ENCODE results near the gene PA2G4. TPM values are rescaled to one million over a fixed set of nuclear protein-coding genes. Genes with fewer than 3 reads are reported as not detected.
A peak's percentile ranks its signal among the peaks of the same experiment; 100 is the strongest.

The PA2G4 gene
- polyA plus RNA-seq, 4 donors: 63.7 to 156 (median 93.2) TPM

DNA sequence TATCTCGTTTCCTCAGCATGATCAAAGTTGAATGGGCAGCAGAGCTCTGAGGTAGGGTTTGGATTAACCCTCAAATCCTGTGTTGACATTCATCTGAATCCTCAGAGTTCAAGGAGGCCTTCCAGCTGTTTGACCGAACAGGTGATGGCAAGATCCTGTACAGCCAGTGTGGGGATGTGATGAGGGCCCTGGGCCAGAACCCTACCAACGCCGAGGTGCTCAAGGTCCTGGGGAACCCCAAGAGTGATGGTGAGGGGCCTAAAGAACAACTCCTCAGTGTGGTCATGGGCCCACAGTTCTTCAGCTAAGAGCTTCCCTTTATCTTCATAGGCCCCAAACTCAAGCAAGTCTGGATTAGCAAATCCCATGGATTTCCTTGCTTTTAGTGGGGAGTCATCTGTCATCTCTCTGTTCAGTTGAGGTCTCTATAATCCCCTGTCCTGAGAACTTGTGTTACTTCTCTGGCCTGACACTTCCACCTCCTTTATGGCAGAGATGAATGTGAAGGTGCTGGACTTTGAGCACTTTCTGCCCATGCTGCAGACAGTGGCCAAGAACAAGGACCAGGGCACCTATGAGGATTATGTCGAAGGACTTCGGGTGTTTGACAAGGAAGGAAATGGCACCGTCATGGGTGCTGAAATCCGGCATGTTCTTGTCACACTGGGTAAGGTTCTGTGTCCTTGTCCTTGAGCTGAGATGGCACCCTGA lies 55.3 kb downstream of the PA2G4 start:
- Histone ChIP-seq H3K27me3 (ENCODE audit: control insufficient read depth in 3 of 3, insufficient read depth in 3 of 3, low read length in 3 of 3) (no peaks in the 10 kb centered on the region), H3K27ac (ENCODE audit: low read depth in 1 of 3, low read length in 2 of 3) (peak overlapping the region; percentile 92 to 100 (median 99)), H3K4me1 (ENCODE audit: control insufficient read depth in 3 of 3, insufficient read depth in 2 of 3, low read depth in 1 of 3, low read length in 2 of 3) (peaks cover 4 to 41% (median 7%) of the 10 kb centered on the region in 3 donors), H3K4me3 (ENCODE audit: low read depth in 1 of 3, low read length in 3 of 3) (peak overlapping the region; percentile 64 to 97 (median 81)), H3K36me3 (ENCODE audit: control insufficient read depth in 3 of 3, insufficient read depth in 2 of 3, low read depth in 1 of 3, low read length in 3 of 3) (peaks cover 24 to 65% (median 26%) of the 10 kb centered on the region in 3 donors), H3K9me3 (ENCODE audit: control insufficient read depth in 2 of 2, insufficient read depth in 1 of 2, low read depth in 1 of 2, low read length in 1 of 2) (no peaks in the 10 kb centered on the region)
- DNase-seq (peak; percentile 38 to 49), FAIRE-seq (no peak)
- WGBS, 3 donors: 6 to 14% (median 6%) methylated on average over 8 of the region's 8 CpGs

- no peak for FAIRE-seq
- WGBS, 3 donors: 12 to 18% (median 17%) methylated on average over 7 of the region's 7 CpGs
- Histone ChIP-seq H3K9me3 (ENCODE audit: control insufficient read depth in 2 of 2, insufficient read depth in 1 of 2, low read depth in 1 of 2, low read length in 1 of 2) (no peaks in the 10 kb centered on the region), H3K27me3 (ENCODE audit: control insufficient read depth in 3 of 3, insufficient read depth in 3 of 3, low read length in 3 of 3) (no peaks in the 10 kb centered on the region), H3K4me3 (ENCODE audit: low read depth in 1 of 3, low read length in 3 of 3) (peak overlapping the region; percentile 3 to 97 (median 64)), H3K27ac (ENCODE audit: low read depth in 1 of 3, low read length in 2 of 3) (peak overlapping the region; percentile 92 to 100 (median 99)), H3K36me3 (ENCODE audit: control insufficient read depth in 3 of 3, insufficient read depth in 2 of 3, low read depth in 1 of 3, low read length in 3 of 3) (peaks cover 26 to 67% (median 29%) of the 10 kb centered on the region in 3 donors), H3K4me1 (ENCODE audit: control insufficient read depth in 3 of 3, insufficient read depth in 2 of 3, low read depth in 1 of 3, low read length in 2 of 3) (peaks cover 4 to 34% (median 6%) of the 10 kb centered on the region in 3 donors)
- peak; percentile 35 to 61 for DNase-seq
These were observed 55.9 kb downstream of the PA2G4 start for GRCh38 chr12:56160193-56160763.

DNA sequence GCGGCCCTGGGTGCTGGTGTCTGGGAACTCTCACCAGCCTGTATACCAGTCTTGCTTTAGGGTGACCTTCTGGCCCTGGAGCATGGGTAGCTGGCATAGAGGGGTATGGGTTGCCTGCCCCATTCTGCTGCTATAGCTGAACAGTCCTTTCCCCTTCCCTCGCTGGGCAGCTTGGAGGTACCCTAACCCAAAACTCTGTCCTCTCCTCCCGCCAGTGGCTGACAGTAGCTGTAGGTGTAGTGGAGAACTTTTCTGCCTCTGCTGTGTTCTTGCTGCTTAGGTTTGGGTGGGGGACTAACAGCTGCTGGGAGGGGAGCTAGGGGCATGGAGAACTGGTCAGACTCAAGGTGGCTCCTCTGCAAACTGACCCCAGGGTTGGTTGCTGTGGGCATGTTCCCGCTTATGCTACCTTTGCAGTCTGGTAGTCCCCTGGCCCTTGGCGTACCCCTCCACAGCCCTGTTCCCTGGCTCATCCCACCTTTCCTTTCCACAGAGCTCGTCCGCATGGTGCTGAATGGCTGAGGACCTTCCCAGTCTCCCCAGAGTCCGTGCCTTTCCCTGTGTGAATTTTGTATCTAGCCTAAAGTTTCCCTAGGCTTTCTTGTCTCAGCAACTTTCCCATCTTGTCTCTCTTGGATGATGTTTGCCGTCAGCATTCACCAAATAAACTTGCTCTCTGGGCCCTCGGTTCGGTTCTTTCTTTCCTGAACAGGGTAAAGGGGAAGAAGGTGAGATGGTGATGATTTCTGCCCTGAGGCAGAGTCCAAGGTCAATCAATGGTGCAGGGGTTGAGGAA lies 56.7 kb downstream of the PA2G4 start:
- no peak for DNase-seq
- H3K4me1 ChIP-seq (ENCODE audit: control insufficient read depth in 3 of 3, insufficient read depth in 2 of 3, low read depth in 1 of 3, low read length in 2 of 3): peaks cover 0 to 30% (median 4%) of the 10 kb centered on the region in 3 donors

GRCh38 chr12:56161690-56162351 lies 57.5 kb downstream of the PA2G4 start:
- H3K36me3 ChIP-seq (ENCODE audit: control insufficient read depth in 3 of 3, insufficient read depth in 2 of 3, low read depth in 1 of 3, low read length in 3 of 3): peaks cover 27 to 74% (median 31%) of the 10 kb centered on the region in 3 donors
- H3K27me3 ChIP-seq (ENCODE audit: control insufficient read depth in 3 of 3, insufficient read depth in 3 of 3, low read length in 3 of 3): no peaks in the 10 kb centered on the region
- DNase-seq: peak in 1 of 2 donors; percentile 9
- H3K27ac ChIP-seq (ENCODE audit: low read depth in 1 of 3, low read length in 2 of 3): peak overlapping the region in 1 of 3 donors; percentile 100
- 72 to 82% (median 80%) methylated on average over 10 of the region's 10 CpGs for WGBS, 3 donors
- FAIRE-seq: no peak
- H3K4me1 ChIP-seq (ENCODE audit: control insufficient read depth in 3 of 3, insufficient read depth in 2 of 3, low read depth in 1 of 3, low read length in 2 of 3): peaks cover 0 to 30% (median 4%) of the 10 kb centered on the region in 3 donors
- no peak overlapping the region for H3K4me3 ChIP-seq (ENCODE audit: low read depth in 1 of 3, low read length in 3 of 3)
- no peaks in the 10 kb centered on the region for H3K9me3 ChIP-seq (ENCODE audit: control insufficient read depth in 2 of 2, insufficient read depth in 1 of 2, low read depth in 1 of 2, low read length in 1 of 2)

More for the DNA sequence above, 56.7 kb downstream of the PA2G4 start:
- Histone ChIP-seq H3K4me3 (ENCODE audit: low read depth in 1 of 3, low read length in 3 of 3) (peak overlapping the region in 2 of 3 donors; percentile 64 to 97), H3K36me3 (ENCODE audit: control insufficient read depth in 3 of 3, insufficient read depth in 2 of 3, low read depth in 1 of 3, low read length in 3 of 3) (peaks cover 27 to 67% (median 31%) of the 10 kb centered on the region in 3 donors), H3K9me3 (ENCODE audit: control insufficient read depth in 2 of 2, insufficient read depth in 1 of 2, low read depth in 1 of 2, low read length in 1 of 2) (no peaks in the 10 kb centered on the region), H3K27ac (ENCODE audit: low read depth in 1 of 3, low read length in 2 of 3) (peak overlapping the region; percentile 92 to 100 (median 99)), H3K27me3 (ENCODE audit: control insufficient read depth in 3 of 3, insufficient read depth in 3 of 3, low read length in 3 of 3) (no peaks in the 10 kb centered on the region)
- FAIRE-seq: no peak
- 64 to 71% (median 70%) methylated on average over 10 to 11 of the region's 11 CpGs for WGBS, 3 donors

DNA sequence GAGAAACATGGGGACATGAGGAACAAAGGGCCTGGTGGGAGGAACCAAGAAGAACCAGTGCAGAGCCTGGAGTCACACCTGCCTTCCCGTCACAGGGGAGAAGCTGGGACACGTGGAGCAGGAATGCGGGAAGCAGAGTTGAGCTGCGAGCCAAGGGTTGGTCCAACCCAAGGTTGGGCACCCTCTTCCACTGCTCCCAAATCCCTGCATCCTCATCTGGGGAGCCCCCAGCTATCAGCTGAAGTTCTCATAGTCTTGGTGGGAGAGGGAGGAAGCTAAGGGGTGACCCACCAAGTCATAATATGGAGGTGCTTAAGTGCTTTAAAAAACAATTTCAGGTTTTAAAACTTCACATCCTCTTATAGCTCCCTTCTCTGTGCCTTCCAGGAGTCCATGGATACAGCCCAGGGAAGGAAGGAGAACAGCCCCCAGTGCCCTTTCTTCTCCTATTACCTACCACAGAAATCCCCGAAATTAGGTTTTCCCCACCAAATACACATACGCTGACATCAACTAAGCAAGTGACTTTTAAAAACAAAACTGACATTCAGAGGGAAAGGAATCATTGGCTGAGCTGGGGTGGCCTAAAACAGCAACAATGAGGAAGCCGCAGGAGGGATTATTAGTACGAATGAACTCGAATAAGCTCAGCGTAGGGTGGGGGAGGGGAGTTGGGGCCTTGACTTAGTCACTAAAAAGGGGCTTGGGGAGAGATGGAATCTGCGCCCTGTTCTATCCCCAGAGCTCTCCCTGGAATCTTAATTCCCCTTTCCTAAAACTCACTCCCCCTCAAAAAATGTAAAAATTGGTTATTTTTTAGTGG lies 58.3 kb downstream of the PA2G4 start:
- DNase-seq (peak; percentile 19 to 39), FAIRE-seq (no peak)
- H3K4me1 ChIP-seq (ENCODE audit: control insufficient read depth in 3 of 3, insufficient read depth in 2 of 3, low read depth in 1 of 3, low read length in 2 of 3): peaks cover 0 to 22% (median 4%) of the 10 kb centered on the region in 3 donors
- no peaks in the 10 kb centered on the region for H3K27me3 ChIP-seq (ENCODE audit: control insufficient read depth in 3 of 3, insufficient read depth in 3 of 3, low read length in 3 of 3)
- peak overlapping the region in 2 of 3 donors; percentile 25 to 69 for H3K27ac ChIP-seq (ENCODE audit: low read depth in 1 of 3, low read length in 2 of 3)
- 60 to 62% (median 61%) methylated on average over 11 of the region's 11 CpGs for WGBS, 3 donors
- no peaks in the 10 kb centered on the region for H3K9me3 ChIP-seq (ENCODE audit: control insufficient read depth in 2 of 2, insufficient read depth in 1 of 2, low read depth in 1 of 2, low read length in 1 of 2)
- H3K36me3 ChIP-seq (ENCODE audit: control insufficient read depth in 3 of 3, insufficient read depth in 2 of 3, low read depth in 1 of 3, low read length in 3 of 3): peaks cover 27 to 82% (median 35%) of the 10 kb centered on the region in 3 donors
- H3K4me3 ChIP-seq (ENCODE audit: low read depth in 1 of 3, low read length in 3 of 3): no peak overlapping the region

Other genes with a start within 250 kb of the PA2G4 start
- 10 to 100 TPM; 35.5 to 85.7 (median 61.4) TPM for gene PYM1, start 176.7 kb upstream of the PA2G4 start, polyA plus RNA-seq
- gene DGKA, start 173.4 kb upstream of the PA2G4 start, polyA plus RNA-seq: 100 to 1,000 TPM in 2 of 4 donors, 10 to 100 TPM in 2; 14.4 to 386 (median 180) TPM
- gene PMEL, start 138.5 kb upstream of the PA2G4 start, polyA plus RNA-seq: 1 to 10 TPM; 1.8 to 6.3 (median 2.7) TPM
- 10 to 100 TPM in 2 of 4 donors, 1 to 10 TPM in 2; 7.6 to 69.3 (median 15.3) TPM for gene CDK2, start 137.7 kb upstream of the PA2G4 start, polyA plus RNA-seq
- 100 to 1,000 TPM in 1 of 4 donors, 10 to 100 TPM in 3; 45.8 to 119 (median 48.5) TPM for gene RAB5B, start 130.5 kb upstream of the PA2G4 start, polyA plus RNA-seq
- gene SUOX, start 107.3 kb upstream of the PA2G4 start, polyA plus RNA-seq: 10 to 100 TPM in 3 of 4 donors, 1 to 10 TPM in 1; 7.3 to 51.2 (median 13.6) TPM
- 10 to 100 TPM in 1 of 4 donors, 1 to 10 TPM in 3; 1.1 to 16.1 (median 1.6) TPM for gene IKZF4, start 83.5 kb upstream of the PA2G4 start, polyA plus RNA-seq
- gene RPS26, start 62.6 kb upstream of the PA2G4 start, polyA plus RNA-seq: 1,000 to 10,000 TPM in 3 of 4 donors, 100 to 1,000 TPM in 1; 253 to 1,993 (median 1,176) TPM
- 100 to 1,000 TPM in 2 of 4 donors, 10 to 100 TPM in 2; 53.0 to 436 (median 106) TPM for gene ERBB3, start 24.4 kb upstream of the PA2G4 start, polyA plus RNA-seq
- gene RPL41, start 12.1 kb downstream of the PA2G4 start, polyA plus RNA-seq: 1,000 to 10,000 TPM; 3,267 to 7,277 (median 5,942) TPM
- 1 to 10 TPM; 1.1 to 4.0 (median 2.1) TPM for gene ZC3H10, start 13.7 kb downstream of the PA2G4 start, polyA plus RNA-seq
- gene ESYT1, start 23.7 kb downstream of the PA2G4 start, polyA plus RNA-seq: 10 to 100 TPM in 2 of 4 donors, 1 to 10 TPM in 2; 2.7 to 51.8 (median 23.7) TPM
- 10 to 100 TPM; 24.8 to 49.7 (median 29.9) TPM for gene MYL6B, start 48.0 kb downstream of the PA2G4 start, polyA plus RNA-seq
- 1,000 to 10,000 TPM; 1,147 to 4,316 (median 2,966) TPM for gene MYL6, start 53.8 kb downstream of the PA2G4 start, polyA plus RNA-seq
- gene SMARCC2, start 84.9 kb downstream of the PA2G4 start, polyA plus RNA-seq: 10 to 100 TPM; 18.6 to 67.5 (median 25.7) TPM
- 10 to 100 TPM; 11.4 to 31.2 (median 18.3) TPM for gene RNF41, start 117.4 kb downstream of the PA2G4 start, polyA plus RNA-seq
- gene NABP2, start 119.8 kb downstream of the PA2G4 start, polyA plus RNA-seq: 10 to 100 TPM; 28.7 to 47.4 (median 34.5) TPM
- 100 to 1,000 TPM; 178 to 689 (median 367) TPM for gene SLC39A5, start 125.5 kb downstream of the PA2G4 start, polyA plus RNA-seq
- gene ANKRD52, start 153.8 kb downstream of the PA2G4 start, polyA plus RNA-seq: 10 to 100 TPM in 2 of 4 donors, 1 to 10 TPM in 2; 5.1 to 23.9 (median 10.3) TPM
- 10 to 100 TPM in 2 of 4 donors, 1 to 10 TPM in 2; 5.4 to 10.5 (median 8.0) TPM for gene COQ10A, start 162.4 kb downstream of the PA2G4 start, polyA plus RNA-seq
- 100 to 1,000 TPM in 3 of 4 donors, 10 to 100 TPM in 1; 94.6 to 138 (median 117) TPM for gene CS, start 195.8 kb downstream of the PA2G4 start, polyA plus RNA-seq
- 100 to 1,000 TPM in 3 of 4 donors, 10 to 100 TPM in 1; 80.0 to 195 (median 134) TPM for gene CNPY2, start 211.4 kb downstream of the PA2G4 start, polyA plus RNA-seq
- gene PAN2, start 229.4 kb downstream of the PA2G4 start, polyA plus RNA-seq: 10 to 100 TPM; 20.8 to 84.2 (median 31.1) TPM
- under 1 TPM in 2 of 4 donors, not detected in 2; 0.57 to 0.92 TPM for gene IL23A, start 234.3 kb downstream of the PA2G4 start, polyA plus RNA-seq